Large intestine (tissue), 12 donors: ENCODE results near the gene MDH2. TPM values are rescaled to one million over a fixed set of nuclear protein-coding genes. Genes with fewer than 3 reads are reported as not detected.
"Not testable (repeated sequence)": the region's sequence is repeated elsewhere in the genome, so short reads cannot be mapped to it uniquely, and the experiment has no call there.

Experiments used
- DNase-seq, 2 donors: peaks; one replicate each; pipeline versions ENCODE4 v3.0.0 to v3.0.0-alpha.2; 2013
- H3K27ac ChIP-seq: one replicate; pipeline ENCODE4 v1.5.1; 2013; ENCODE audit warnings: low read length
- H3K27me3 ChIP-seq: 2 replicates; pipeline ENCODE4 v1.6.1; 2013; ENCODE audit warnings: low read length; ENCODE audit not compliant: control insufficient read depth, insufficient read depth
- H3K36me3 ChIP-seq: 2 replicates; pipeline ENCODE4 v1.6.1; 2013; ENCODE audit warnings: low read length; ENCODE audit not compliant: control insufficient read depth, insufficient read depth
- H3K4me1 ChIP-seq: one replicate; pipeline ENCODE4 v1.6.1; 2013; ENCODE audit warnings: low read length; ENCODE audit not compliant: control insufficient read depth, insufficient read depth
- H3K4me3 ChIP-seq: one replicate; pipeline ENCODE4 v1.5.1; 2013; ENCODE audit warnings: low read length
- H3K9me3 ChIP-seq: one replicate; pipeline ENCODE4 v1.6.1; 2013; ENCODE audit warnings: mild to moderate bottlenecking, low read depth, low read length, moderate library complexity; ENCODE audit not compliant: control insufficient read depth
- WGBS: methylation state at CpG from one replicate; pipeline ENCODE4 v1.1.5; 2013; ENCODE audit warnings: low lambda C conversion rate; ENCODE audit not compliant: insufficient coverage; 5-methylcytosine and 5-hydroxymethylcytosine counted together
- long read RNA-seq, 11 donors: transcript quantifications; one replicate each; lab custom pipeline, GENCODE V29; 2026
- polyA plus RNA-seq: library from polyadenylated mRNA; unstranded; fragments of 120-200 nt; gene quantifications from one replicate; pipeline ENCODE4 v1.2.1, GENCODE V29; 2013

The MDH2 gene, protein sequence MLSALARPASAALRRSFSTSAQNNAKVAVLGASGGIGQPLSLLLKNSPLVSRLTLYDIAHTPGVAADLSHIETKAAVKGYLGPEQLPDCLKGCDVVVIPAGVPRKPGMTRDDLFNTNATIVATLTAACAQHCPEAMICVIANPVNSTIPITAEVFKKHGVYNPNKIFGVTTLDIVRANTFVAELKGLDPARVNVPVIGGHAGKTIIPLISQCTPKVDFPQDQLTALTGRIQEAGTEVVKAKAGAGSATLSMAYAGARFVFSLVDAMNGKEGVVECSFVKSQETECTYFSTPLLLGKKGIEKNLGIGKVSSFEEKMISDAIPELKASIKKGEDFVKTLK
- 166 TPM for polyA plus RNA-seq
- long read RNA-seq, donor 1, transcript MDH2-201 (9 exons, 2,209 nt) = major isoform, 50 of 68 reads
- long read RNA-seq, donor 1, partial matches to known transcripts = 13 of 68 reads
- long read RNA-seq, donor 1, other reads (novel, unspliced or antisense) = 0 of 68 reads
- long read RNA-seq, donor 2, transcript MDH2-206 (4 exons, 551 nt) = minor isoform, 12 of 223 reads
- long read RNA-seq, donor 2, transcript MDH2-201 (9 exons, 2,209 nt) = major isoform, 89 of 223 reads
- long read RNA-seq, donor 2, partial matches to known transcripts = 120 of 223 reads
- long read RNA-seq, donor 2, other reads (novel, unspliced or antisense) = 0 of 223 reads
- long read RNA-seq, donor 3, transcript MDH2-206 (4 exons, 551 nt) = minor isoform, 9 of 282 reads
- long read RNA-seq, donor 3, transcript MDH2-201 (9 exons, 2,209 nt) = major isoform, 108 of 282 reads
- long read RNA-seq, donor 3, transcript MDH2-204 (8 exons, 2,020 nt) = minor isoform, 7 of 282 reads
- long read RNA-seq, donor 3, partial matches to known transcripts = 147 of 282 reads
- long read RNA-seq, donor 3, other reads (novel, unspliced or antisense) = 6 of 282 reads
- long read RNA-seq, donor 4, transcript MDH2-201 (9 exons, 2,209 nt) = major isoform, 11 of 13 reads
- long read RNA-seq, donor 4, partial matches to known transcripts = 0 of 13 reads
- long read RNA-seq, donor 4, other reads (novel, unspliced or antisense) = 0 of 13 reads
- long read RNA-seq, donor 5, transcript MDH2-201 (9 exons, 2,209 nt) = major isoform, 38 of 63 reads
- long read RNA-seq, donor 5, partial matches to known transcripts = 20 of 63 reads
- long read RNA-seq, donor 5, other reads (novel, unspliced or antisense) = 0 of 63 reads
- long read RNA-seq, donor 6, transcript MDH2-206 (4 exons, 551 nt) = minor isoform, 5 of 203 reads
- long read RNA-seq, donor 6, transcript MDH2-205 (2 exons, 648 nt) = minor isoform, 5 of 203 reads
- long read RNA-seq, donor 6, transcript MDH2-201 (9 exons, 2,209 nt) = major isoform, 88 of 203 reads
- long read RNA-seq, donor 6, partial matches to known transcripts = 100 of 203 reads
- long read RNA-seq, donor 6, other reads (novel, unspliced or antisense) = 0 of 203 reads
- long read RNA-seq, donor 7, transcript MDH2-201 (9 exons, 2,209 nt) = major isoform, 39 of 88 reads
- long read RNA-seq, donor 7, partial matches to known transcripts = 42 of 88 reads
- long read RNA-seq, donor 7, other reads (novel, unspliced or antisense) = 0 of 88 reads
- long read RNA-seq, donor 8, transcript MDH2-201 (9 exons, 2,209 nt) = major isoform, 99 of 226 reads
- long read RNA-seq, donor 8, transcript MDH2-206 (4 exons, 551 nt) = minor isoform, 7 of 226 reads
- long read RNA-seq, donor 8, partial matches to known transcripts = 110 of 226 reads
- long read RNA-seq, donor 8, other reads (novel, unspliced or antisense) = 5 of 226 reads
- long read RNA-seq, donor 9, transcript MDH2-201 (9 exons, 2,209 nt) = major isoform, 56 of 95 reads
- long read RNA-seq, donor 9, transcript MDH2-206 (4 exons, 551 nt) = minor isoform, 5 of 95 reads
- long read RNA-seq, donor 9, partial matches to known transcripts = 32 of 95 reads
- long read RNA-seq, donor 9, other reads (novel, unspliced or antisense) = 0 of 95 reads
- long read RNA-seq, donor 10, transcript MDH2-206 (4 exons, 551 nt) = minor isoform, 8 of 183 reads
- long read RNA-seq, donor 10, transcript MDH2-201 (9 exons, 2,209 nt) = major isoform, 105 of 183 reads
- long read RNA-seq, donor 10, partial matches to known transcripts = 63 of 183 reads
- long read RNA-seq, donor 10, other reads (novel, unspliced or antisense) = 0 of 183 reads
- long read RNA-seq, donor 11, transcript MDH2-201 (9 exons, 2,209 nt) = major isoform, 59 of 97 reads
- long read RNA-seq, donor 11, transcript MDH2-206 (4 exons, 551 nt) = minor isoform, 7 of 97 reads
- long read RNA-seq, donor 11, partial matches to known transcripts = 29 of 97 reads
- long read RNA-seq, donor 11, other reads (novel, unspliced or antisense) = 0 of 97 reads

- peak within 1 kb of the TSS; percentile 98 for H3K4me3 ChIP-seq
- peaks cover 18% of the 10 kb centered on the region for H3K36me3 ChIP-seq
- H3K27ac ChIP-seq = peak within 1 kb of the TSS; percentile 78
- no CpG with 5 or more reads among the region's 58 CpGs for WGBS
- no peaks in the 10 kb centered on the region for H3K9me3 ChIP-seq
- peak; percentile 94 to 96 for DNase-seq
- peaks cover 3% of the 10 kb centered on the region for H3K4me1 ChIP-seq
- no peaks in the 10 kb centered on the region for H3K27me3 ChIP-seq
Measured at GRCh38 chr7:76047811-76048667, at the start of gene MDH2, which contains the start of gene STYXL1. MDH2 (plus strand) TSS chr7:76048106; CDS start chr7:76048161, 55 bp downstream. STYXL1 (minus strand) TSS chr7:76048000; CDS start chr7:76030523, 17,477 bp downstream.

DNA sequence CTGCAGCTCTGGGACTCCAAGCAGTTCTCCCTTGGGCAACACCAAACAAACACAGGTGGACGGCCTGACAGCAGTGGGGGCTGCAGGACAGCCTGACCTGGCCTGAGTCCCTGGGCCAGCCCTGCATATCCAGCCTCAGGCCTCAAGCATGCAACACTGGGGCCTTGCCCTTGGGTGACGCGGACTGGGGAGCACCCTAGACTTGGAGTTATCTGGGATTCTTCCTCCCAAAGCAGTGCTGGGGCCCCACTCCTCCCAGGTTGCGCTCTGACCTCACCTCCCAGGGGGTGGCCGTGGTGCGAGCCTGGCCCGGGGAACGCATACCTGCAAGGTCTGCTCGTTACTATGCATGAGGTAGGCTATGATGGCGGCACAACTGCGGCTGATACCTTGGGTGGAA lies 47.3 kb upstream of the MDH2 start:
- no CpG with 5 or more reads among the region's 11 CpGs for WGBS
- Histone ChIP-seq H3K4me3 (no peak overlapping the region), H3K9me3 (no peaks in the 10 kb centered on the region), H3K36me3 (peaks cover 55% of the 10 kb centered on the region), H3K4me1 (no peaks in the 10 kb centered on the region), H3K27me3 (no peaks in the 10 kb centered on the region), H3K27ac (no peak overlapping the region)
- no peak for DNase-seq

GRCh38 chr7:76002139-76002538 lies 45.8 kb upstream of the MDH2 start:
- Histone ChIP-seq H3K27me3 (no peaks in the 10 kb centered on the region), H3K9me3 (no peaks in the 10 kb centered on the region), H3K27ac (no peak overlapping the region), H3K36me3 (peaks cover 48% of the 10 kb centered on the region), H3K4me3 (no peak overlapping the region), H3K4me1 (no peaks in the 10 kb centered on the region)
- 100% methylated on average over 1 of the region's 6 CpGs for WGBS
- no peak for DNase-seq

DNA sequence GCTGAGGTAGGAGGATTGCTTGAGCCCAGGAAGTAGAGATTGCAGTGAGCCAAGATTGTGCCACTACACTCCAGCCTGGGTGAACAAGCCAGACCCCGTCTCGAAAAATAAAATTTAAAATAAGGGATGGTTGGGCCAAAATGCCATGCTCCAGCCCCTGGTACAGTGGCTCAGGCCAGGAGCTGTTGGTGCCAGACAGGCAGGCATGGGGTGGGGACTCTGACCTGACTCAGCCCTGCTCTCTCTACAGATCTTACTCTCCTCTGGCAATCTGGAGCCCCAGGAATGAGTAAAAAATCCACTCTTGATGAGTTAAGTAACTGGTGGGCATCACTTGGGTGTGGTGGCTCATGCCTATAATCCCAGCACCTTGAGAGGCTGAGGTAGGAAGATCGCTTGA lies 45.1 kb upstream of the MDH2 start:
- no peaks in the 10 kb centered on the region for H3K9me3 ChIP-seq
- no peaks in the 10 kb centered on the region for H3K27me3 ChIP-seq
- H3K36me3 ChIP-seq = peaks cover 48% of the 10 kb centered on the region
- WGBS = no CpG with 5 or more reads among the region's 3 CpGs
- no peak overlapping the region for H3K27ac ChIP-seq
- no peak overlapping the region for H3K4me3 ChIP-seq
- no peak for DNase-seq
- H3K4me1 ChIP-seq = no peaks in the 10 kb centered on the region

DNA sequence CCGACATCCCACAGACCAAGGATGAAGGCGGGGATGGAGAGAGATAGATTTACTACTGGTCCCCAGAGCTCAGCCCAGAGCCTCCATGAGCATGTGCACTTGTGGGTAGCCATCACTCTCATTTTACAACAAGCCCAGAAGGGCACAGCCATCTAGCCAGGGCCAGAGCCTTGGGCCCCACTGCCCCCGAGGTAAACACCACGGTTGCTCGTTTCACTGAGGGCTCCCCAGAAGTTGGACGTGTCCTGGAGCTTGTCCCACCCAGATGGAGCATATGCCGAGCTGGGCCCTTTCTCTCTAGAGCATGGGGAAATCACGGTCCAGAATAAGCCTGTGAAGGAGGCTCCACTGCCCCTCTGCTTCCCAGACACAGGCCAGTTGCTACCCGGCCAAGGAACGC lies 44.6 kb upstream of the MDH2 start:
- H3K9me3 ChIP-seq = no peaks in the 10 kb centered on the region
- DNase-seq = no peak
- H3K27ac ChIP-seq = no peak overlapping the region
- H3K36me3 ChIP-seq = peaks cover 46% of the 10 kb centered on the region
- no peak overlapping the region for H3K4me3 ChIP-seq
- no CpG with 5 or more reads among the region's 10 CpGs for WGBS
- H3K27me3 ChIP-seq = no peaks in the 10 kb centered on the region
- H3K4me1 ChIP-seq = no peaks in the 10 kb centered on the region

- not testable (repeated sequence) for H3K4me3 ChIP-seq, H3K9me3 ChIP-seq, H3K27ac ChIP-seq, H3K4me1 ChIP-seq, DNase-seq, H3K27me3 ChIP-seq
- peaks cover 42% of the 10 kb centered on the region for H3K36me3 ChIP-seq
- WGBS = 88% methylated on average over 2 of the region's 4 CpGs
Measured at GRCh38 chr7:76005004-76005403, 42.9 kb upstream of the MDH2 start.

DNA sequence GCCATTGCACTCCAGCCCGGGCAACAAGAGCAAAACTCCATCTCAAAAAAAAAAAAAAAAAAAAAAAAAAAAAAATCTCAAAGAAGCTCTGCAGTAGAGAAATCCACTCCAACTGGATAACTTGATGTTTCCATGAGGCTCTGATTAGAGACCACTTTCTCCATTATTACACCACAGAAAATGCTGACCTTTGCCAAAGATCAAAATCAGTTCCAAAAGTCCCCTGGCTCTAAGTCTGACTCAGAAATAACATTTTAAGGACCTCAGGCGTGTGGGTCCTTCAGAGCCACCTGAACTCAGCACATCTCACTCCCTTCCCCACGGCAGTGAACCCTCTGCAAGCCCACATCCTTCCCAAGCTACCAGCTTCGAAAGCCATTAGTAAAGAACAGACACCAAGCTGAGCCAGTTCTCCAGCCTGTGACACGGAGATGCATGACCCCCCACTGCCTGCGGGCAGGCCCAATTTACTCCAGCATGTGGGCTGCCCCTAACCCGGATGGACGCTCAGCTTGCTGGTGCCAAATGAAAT lies 39.7 kb upstream of the MDH2 start:
- WGBS = no CpG with 5 or more reads among the region's 8 CpGs
- H3K27me3 ChIP-seq = no peaks in the 10 kb centered on the region
- H3K36me3 ChIP-seq = peaks cover 34% of the 10 kb centered on the region

More for the DNA sequence above, 39.7 kb upstream of the MDH2 start:
- Histone ChIP-seq H3K9me3 (no peaks in the 10 kb centered on the region), H3K4me1 (no peaks in the 10 kb centered on the region), H3K4me3 (no peak overlapping the region), H3K27ac (no peak overlapping the region)
- DNase-seq = no peak
